Epithelial cell of prostate (primary cell): ENCODE results near the gene L1CAM.
"Not testable (repeated sequence)": the region's sequence is repeated elsewhere in the genome, so short reads cannot be mapped to it uniquely, and the experiment has no call there.

ENCODE experiments used
- DNase-seq: peaks from one replicate; pipeline ENCODE4 v3.0.0-alpha.2; 2011; ENCODE audit warnings: low read depth, low spot score
- H3K27ac ChIP-seq: fragments of 450-650 bp; 2 replicates; pipeline ENCODE4 v1.5.1; 2017; ENCODE audit warnings: mild to moderate bottlenecking

Gene L1CAM

DNA sequence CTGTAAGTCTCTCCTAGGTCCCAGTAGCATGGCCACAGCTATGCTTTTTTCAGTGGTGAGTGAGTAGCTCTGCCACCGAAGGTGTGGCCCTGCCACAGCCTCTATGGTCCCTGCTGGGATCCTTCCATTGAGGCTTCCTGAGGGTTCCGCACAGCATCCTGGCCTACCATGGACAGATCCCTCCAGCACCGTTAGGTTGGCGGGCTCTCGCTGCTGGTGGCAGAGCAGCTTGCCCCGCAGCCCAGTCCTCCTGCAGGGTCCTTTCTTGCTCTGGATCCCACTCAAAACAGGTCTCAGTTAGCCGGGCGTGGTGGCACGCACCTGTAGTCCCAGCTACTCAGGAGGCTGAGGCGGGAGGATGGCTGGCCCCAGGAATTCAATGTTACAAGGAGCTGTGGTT, 53.2 kb downstream of the L1CAM start:
- DNase-seq, result no peak
- no peak overlapping the region for H3K27ac ChIP-seq

DNA sequence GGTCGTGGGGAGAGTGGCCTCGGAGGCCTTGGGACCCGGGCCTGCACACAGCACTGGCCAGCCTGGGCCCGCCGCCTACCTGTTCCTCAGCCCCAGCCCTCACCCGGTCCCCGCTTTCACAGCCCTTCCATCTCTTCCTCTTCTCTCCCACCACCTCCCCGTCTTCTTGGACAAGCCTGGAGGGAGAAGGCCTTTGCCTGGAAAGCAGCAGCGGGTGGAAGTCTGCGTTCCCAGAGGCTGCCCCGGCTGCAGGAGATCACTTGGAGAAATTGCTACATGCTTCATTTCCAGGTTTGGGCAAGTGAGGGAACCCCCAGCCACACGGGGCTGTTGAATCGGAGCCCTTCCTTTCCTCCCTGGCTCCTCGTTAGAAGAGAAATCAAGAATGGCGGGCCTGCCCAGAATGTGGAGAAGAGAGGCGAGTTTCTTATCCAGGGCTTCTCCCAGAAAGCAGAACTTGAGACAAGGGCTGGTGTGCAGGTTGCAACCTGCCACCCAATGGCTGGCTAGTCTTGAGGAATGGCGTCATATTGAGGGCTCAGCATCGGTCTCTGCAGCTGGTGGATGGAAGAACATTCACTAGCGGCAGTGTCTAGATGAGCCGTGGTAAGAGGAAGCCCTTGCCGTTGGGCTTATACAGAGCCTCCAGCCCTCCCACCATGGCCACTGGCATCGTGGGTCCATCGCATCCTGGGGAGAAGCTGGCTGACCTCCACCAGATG, 54.4 kb downstream of the L1CAM start:
- no peak for DNase-seq
- H3K27ac ChIP-seq, result no peak overlapping the region

DNA sequence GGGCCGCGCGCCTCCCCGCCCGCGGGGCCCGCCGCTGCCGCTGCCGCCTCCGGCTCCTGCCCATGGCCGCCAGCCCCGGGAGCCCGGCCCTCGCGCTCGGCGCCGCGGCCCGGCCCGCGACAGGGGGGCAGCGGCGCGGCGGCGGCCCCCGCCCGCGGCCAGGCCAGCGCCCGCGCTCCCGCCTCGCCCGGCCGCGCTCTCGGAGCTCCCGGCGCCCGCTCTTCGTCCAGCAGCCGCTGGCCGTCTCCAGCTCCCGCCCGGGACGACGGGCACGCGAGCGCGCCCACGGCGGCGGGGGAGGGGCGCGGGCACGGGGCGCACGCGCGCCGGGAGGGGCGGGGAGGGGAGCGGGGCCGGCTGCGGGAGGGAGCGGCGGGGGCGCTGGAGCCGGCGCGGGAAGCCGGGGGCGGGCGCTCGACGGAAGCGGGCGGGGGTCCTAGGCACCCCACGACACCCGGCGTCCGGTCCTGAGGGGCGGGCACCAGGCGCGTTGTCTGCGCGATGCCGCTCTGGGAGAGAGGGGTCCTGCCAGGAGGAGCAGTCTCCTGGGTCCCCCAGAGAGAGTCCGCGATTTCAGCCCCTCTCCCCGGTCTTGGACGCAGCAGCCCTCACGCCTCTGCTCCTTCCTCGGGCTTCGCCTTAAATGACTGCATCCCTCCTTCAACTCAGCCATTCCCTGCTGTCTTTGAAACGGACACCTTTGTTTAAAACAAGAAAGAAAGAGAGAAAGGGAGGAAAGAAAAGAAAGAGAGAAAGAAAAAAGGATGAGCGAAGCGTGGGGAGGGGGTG, 55.1 kb downstream of the L1CAM start:
- no peak for DNase-seq
- no peak overlapping the region for H3K27ac ChIP-seq

DNA sequence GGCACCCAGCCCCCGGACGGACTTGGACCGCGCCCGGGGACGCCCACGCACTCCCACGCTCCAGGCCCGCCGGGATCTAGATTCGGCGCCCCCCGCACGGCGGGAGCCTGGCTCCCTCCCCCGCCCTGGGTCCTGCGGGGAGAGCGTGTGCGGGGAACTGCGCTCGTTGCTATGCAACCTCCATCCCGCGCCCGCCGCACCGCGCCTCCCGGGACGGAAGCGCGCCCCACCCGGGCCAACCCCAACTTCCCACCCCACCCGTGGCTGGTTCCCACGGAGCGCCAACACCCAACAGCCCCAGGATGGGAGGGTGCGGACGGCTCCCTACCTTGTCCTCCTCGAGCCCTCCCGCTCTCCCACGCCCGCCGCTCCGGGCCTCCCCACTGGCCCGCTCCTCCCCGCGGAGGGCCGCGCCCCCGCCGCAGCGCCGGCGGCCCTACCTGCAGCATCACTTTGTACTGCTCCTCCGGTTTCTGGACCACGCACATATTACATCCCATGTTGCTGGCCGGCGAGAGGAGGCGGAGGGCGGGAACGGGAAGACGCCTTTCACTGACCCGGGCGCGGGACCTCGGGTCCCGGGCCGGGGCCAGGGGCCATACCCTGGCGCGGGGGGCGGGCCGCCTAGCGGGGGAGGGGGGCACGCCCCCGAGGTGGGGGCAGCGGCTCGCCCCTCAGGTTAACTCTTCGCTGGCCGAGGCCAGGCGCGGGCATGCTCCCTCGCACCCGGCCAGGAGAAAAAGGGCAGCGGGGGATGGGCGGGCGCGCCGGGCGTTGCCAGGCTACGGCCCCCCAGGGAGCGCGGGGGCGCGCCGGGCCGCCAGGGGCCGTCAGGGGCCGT, 56.0 kb downstream of the L1CAM start, which contains the start of gene PDZD4:
TSS of gene PDZD4 (minus strand) at position 746 of the 841 bp plus-strand sequence. CDS start at position 500, 246 bp downstream.
- no peak within 1 kb of the TSS for H3K27ac ChIP-seq

DNA sequence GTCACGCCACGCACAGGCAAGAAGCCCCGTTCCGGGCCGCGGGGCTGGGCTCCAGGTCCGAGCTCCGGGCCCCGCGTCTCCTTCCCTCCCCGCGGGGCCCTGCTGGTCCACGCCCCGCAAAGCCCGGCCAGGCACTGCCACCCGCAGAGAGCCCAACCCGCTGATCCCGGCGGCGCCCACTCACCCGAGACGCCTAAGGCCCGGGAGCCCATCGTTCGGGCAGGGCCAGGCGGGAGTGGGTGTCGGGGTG, 56.5 kb downstream of the L1CAM start:
- no peak overlapping the region for H3K27ac ChIP-seq
- DNase-seq, result no peak

More for the DNA sequence above, 56.0 kb downstream of the L1CAM start, which contains the start of gene PDZD4:
- DNase-seq, result no peak

DNA sequence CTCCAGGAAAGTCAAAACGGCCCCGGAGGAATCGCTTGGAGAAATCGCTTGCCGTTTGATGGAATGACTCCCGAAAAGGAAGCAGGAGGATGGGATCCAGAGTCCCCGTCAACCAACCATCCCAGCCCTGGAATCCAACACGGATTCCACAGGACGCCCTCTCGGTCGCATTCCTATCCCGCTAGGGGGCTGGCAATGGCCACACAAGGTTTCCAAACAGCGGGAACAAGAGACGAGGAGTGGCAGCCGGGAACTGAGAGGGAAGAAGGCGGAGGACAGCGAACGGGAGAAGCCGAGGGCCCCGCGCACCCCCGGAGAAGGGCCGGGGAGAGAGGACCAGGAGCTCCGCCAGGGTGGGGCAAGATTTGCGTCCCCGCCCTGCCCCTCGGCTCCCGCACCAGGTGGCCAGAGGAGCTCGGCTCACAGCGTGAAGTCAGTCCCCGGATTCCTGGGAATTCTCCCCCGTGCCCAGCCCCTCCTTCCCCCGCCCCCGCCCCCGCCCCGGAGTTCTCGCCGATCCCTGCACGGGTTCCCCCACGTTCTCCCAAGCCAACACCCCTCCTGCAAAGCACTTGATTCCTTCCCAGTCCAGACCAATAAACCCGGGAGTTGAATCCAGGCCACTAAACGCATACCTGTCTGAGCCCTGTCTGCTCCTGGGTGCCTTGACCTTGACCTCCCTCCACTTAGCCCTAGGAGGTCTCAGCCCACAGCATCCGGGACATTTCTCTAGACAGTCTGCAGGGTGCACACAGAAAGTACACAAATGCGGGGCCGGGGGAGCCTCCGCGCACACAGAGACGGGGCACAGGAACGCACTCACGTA, 57.0 kb downstream of the L1CAM start:
- no peak for DNase-seq
- no peak overlapping the region for H3K27ac ChIP-seq

DNA sequence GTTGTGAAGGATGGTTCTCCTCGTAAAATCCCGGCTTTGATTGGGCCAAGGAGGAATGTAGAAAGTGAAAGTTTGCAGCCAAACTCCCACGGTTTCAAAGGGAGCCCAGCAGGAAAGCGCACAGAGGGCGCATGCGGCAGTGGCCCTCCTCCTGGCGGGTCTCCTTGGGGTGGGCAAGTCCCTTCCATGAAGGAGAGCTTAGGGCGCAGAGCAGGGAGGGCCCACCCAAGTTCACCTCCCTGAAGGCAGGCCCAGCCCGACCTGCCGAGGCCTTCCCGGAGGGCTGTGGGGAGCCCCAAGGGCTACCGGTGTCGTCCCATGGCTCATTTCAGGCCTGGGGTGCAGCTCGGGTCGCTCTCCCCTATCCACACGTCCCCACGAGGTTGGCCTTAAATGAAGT, 57.7 kb downstream of the L1CAM start:
- H3K27ac ChIP-seq, result no peak overlapping the region
- DNase-seq, result no peak

DNA sequence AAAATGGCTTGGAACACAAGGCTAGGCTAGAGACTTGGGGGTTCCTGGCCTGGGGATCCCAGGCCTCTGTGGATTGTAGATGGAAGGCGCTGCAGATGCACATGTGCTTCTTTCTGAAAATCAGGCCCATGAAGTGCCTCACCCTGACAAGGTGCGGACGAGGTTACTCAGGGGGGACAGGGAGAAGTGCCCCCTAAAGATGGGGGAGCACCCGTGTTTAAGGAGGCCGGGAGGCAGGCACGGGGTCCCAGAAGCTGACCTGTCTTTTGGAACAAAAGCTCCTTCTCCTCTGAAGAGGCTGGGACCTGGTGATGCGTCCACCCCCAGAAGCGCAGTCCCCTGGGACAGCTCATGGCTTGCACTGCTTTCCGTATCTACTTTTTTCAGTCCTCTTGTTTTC, 58.1 kb downstream of the L1CAM start:
- DNase-seq, result no peak
- H3K27ac ChIP-seq, result no peak overlapping the region

DNA sequence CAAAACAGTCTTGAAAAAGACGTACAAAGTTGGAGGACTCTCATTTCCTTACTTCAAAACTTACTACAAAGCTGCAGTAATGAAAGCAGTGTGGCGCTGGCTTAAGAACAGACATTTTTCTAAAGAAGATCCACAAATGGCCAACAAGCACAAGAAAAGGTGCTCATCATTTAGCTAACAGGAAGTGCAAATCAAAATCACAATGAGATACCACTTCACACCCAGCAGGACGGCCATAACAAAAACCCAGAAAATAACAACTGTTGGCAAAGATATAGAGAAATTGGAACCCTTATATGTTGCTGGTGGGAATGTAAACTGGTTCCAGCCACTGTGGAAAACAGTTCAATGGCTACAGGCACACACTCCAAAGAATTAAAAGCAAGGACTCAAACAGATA, 59.0 kb downstream of the L1CAM start:
- DNase-seq, result no peak
- no peak overlapping the region for H3K27ac ChIP-seq

DNA sequence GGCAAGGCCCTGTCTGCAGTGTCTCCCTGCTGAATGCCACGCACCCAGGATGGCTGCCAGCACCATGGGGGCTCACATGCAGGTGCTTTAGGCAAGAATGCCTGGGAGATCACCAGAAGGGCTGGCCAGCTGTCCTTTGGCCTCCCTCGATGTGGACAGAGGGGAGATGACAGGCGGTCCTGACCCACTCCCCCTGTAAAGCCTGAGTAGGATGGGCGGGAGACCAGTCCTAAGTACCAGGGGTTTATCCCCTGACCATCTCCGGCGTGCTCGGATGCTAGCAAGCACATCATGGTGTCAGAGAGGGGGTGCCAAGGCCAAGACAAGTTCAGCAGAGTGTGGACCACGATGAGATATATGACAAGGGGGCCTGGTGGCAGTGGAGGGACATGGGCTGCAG, 60.9 kb downstream of the L1CAM start:
- H3K27ac ChIP-seq, result no peak overlapping the region

DNA sequence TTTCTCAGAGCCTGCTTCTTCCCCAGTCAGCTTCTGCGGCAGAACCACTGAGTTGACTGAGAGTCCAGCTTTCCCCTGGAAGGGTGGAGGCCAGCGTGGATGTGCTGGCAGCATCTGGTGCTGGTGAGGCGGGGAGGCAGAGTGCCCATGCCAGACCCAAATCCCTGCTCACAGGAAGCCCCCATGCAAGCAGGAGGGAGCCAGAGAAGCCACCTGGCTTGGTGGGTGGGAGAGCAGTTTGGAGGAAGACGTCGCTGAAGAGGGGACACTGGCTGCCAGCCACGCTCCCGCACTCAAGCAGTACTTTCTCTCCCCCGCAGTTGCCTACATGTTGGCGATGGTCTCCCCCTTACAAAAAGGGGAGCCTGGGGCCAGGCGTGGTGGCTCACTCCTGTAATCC, 61.6 kb downstream of the L1CAM start:
- no peak for DNase-seq
- no peak overlapping the region for H3K27ac ChIP-seq

More for the DNA sequence above, 60.9 kb downstream of the L1CAM start:
- DNase-seq, result no peak

DNA sequence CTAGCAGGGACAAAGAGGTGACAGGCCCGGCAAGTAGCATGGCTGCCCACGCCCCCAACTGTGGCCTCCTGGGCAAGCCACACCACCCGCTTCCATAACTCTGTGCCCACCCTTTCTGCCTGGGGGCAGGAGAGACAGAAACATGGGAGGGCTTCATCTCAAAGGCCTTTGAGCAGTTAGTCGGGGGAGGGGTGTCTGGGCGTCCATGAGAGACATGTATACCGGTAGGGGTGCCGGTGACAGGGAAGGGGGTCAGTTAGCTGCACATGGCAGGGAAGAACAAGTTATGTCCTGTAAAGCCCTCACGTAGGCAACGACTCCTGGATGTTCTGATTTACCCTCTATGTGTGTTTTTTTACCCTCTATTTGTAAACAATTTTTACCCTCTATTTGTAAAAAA, 64.9 kb downstream of the L1CAM start:
- H3K27ac ChIP-seq, result no peak overlapping the region
- DNase-seq, result no peak

DNA sequence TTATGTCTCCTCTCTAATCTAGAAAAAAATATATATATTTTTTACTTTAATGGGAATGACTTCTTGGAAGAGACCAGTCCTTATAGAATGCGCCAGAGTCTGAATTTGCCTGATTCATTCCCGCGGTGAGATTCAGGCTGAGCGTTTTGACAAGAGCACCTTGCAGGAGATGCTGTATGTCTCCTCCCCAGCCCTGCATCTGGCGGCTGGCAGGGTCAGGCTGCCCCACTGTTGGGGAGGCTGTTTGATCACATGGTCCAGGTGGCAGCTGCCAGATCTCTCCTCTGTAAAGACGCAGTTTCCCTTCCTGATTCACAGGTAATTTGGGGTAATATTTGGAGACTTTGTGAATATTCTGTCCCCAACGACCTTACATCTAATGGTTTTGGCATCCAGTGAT, 65.4 kb downstream of the L1CAM start:
- H3K27ac ChIP-seq, result no peak overlapping the region
- no peak for DNase-seq

DNA sequence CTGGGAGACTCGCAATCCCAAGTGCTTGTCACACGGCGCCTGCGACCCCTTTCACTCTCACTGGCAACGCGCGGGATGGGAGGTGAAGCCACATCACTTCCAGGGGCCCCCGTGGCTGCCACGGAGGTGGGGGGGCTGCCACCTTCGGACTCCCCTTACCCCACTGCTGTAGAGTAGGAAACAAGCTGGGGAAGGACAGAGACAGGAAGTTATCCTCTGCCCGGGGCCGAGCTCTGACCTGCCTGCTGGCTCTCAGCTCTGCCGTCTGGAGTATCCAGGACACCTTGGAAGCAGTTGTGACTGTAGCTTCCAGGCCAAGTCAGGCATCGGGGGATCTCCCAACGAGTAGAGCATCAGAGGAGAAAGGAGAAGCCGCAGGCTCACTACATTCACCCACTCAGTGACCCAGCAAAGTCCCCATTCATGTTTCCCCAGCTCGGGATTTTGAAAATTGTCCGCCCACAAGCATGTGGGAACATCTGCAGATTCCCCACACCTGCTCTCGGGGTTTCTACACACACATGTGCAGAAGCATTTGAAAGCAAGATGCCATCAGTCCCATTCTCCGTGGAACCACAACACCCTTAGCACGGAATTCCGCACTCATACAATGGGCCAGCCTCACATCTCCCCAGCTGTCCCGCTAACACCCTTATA, 66.5 kb downstream of the L1CAM start:
- no peak overlapping the region for H3K27ac ChIP-seq
- no peak for DNase-seq

DNA sequence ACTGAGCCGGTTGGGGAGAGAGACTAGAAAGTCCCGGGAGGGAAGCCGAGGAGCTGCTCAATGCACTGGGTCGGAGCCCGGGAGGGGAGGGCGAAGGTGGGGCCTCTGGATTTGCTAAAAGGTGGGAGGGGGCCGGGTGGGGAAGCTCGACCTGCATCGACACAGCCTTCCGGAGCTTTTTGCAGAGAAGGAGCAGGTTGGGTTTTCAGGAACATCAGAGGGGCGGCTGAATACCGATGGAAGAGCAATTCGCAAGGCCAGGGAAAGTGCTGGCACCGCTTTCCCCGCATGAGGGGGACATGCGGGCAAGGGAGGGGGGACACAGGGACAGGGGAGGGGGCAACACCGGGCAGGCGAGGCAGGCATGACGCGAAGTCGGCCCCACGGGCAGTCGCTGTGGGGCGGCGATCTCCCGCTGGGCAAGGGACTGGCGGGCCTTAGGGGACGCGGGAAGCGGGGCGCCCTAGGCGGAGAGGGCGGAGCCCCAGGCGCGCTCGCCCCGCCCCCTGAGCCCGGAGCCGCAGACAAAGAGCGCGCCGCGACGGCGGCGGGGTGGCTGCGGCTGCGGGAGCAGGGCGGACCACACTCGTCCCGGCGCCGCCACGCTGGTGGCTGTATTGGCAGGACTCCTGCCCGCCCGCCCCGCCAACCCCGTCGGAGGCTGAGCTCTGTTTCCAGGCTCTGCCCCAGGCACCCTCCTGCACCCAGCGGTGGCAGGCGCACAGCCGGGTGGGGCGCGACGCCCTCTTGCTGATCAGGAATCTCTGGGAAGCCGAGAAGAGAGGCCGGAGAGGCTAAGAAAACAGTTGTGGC, 67.2 kb downstream of the L1CAM start:
- DNase-seq, result no peak
- H3K27ac ChIP-seq, result no peak overlapping the region

DNA sequence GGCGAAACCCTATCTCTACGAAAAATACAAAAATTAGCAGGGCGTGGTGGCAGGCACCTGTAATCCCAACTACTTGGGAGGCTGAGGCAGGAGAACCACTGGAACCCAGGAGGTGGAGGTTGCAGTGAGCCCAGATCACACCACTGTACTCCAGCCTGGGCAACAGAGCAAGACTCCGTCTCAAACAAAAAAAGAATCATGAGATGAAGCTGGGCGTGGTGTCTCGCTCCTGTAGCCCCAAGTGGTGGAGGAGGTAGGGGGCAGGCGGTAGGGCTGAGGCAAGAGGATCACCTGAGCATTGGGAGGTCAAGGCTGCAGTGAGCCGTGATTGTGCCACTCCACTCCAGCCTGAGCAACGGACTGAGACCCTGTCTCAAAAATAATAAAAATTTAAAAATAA, 67.9 kb downstream of the L1CAM start:
- not testable (repeated sequence) for H3K27ac ChIP-seq, DNase-seq

DNA sequence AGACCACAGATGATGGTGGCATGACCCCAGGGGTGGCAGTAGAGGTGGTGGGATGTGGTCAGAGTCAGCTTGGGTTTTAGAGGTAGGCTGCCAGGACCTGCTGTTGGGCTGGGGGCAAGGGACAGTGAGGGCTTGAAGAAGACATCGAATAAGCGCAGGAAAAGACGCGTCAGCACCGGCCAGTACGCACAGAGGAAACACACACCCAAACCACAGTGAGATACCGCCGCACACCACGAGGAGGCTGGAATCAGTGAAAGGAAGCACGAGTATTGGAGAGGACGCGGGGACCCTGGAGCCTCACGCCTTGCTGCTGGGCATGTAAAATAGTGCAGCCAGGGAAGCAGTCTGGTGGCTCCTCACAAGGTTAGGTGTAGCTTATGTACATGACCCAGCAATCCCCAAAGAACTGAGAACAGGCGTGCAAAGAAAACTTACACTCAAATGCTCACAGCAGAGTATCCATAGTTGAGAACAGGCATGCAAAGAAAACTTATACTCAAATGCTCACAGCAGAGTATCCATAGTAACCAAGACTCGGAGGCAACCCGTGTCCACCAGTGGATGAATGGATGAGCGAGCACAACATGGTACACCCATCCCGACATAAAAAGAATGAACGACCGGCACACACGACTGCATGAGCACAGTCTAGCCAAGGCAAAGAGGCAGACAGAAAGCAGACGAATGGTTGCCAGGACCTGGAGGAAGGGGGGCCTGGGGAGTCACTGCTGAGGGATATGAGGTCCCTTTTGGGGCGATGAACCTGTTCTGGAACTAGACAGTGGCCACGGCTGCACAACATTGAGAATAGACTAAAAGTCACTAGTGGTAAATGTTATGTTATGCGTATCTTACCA, 68.9 kb downstream of the L1CAM start:
- no peak for DNase-seq
- no peak overlapping the region for H3K27ac ChIP-seq
